ENCODE measurements around the gene MYCN.

GRCh38 chr2:15986644-15987043, 46.3 kb downstream of the MYCN start:
- TF ChIP-seq ELF4 (IDR thresholded peaks at IDR 0.05), result no peak
- no peak for TF ChIP-seq FOXK2 (IDR thresholded peaks at IDR 0.05)
- TF ChIP-seq FOXM1 (IDR thresholded peaks at IDR 0.05; ENCODE audit: borderline replicate concordance), result no peak
- TF ChIP-seq SP1 (IDR thresholded peaks at IDR 0.05), result no peak
- no peak for TF ChIP-seq FOXA1 (IDR thresholded peaks at IDR 0.05)
- no peak for TF ChIP-seq BHLHE40 (IDR thresholded peaks at IDR 0.05; ENCODE audit: borderline replicate concordance)
- no peak for TF ChIP-seq SUZ12 (IDR thresholded peaks at IDR 0.05)
- no peak for TF ChIP-seq LEF1 (IDR thresholded peaks at IDR 0.05; ENCODE audit: borderline replicate concordance)
